Measurements from ENCODE around the gene PLA2G4F. TPM values are rescaled to one million over a fixed set of nuclear protein-coding genes. Genes with fewer than 3 reads are reported as not detected.

Gene PLA2G4F
- total RNA-seq, 1 experiment from 2014 or later, result 0.05 TPM

- no peak overlapping the region for H3K4me2 ChIP-seq (ENCODE audit: low read length)
- H3K27me3 ChIP-seq (ENCODE audit: insufficient read depth, low read length), result no peaks in the 10 kb centered on the region; the same call in 1 of the 2 replicates
- H3K4me1 ChIP-seq (ENCODE audit: control insufficient read depth in 1 of 2, insufficient read depth in 2 of 2, low read length in 2 of 2), result no peaks in the 10 kb centered on the region
- no peak overlapping the region for H2AFZ ChIP-seq (ENCODE audit: low read depth, low read length, poor library complexity, severe bottlenecking)
- TF ChIP-seq SIN3A (IDR thresholded peaks at IDR 0.05; ENCODE audit: low read depth) (no peak), TCF7L2 (IDR thresholded peaks at IDR 0.05; ENCODE audit: borderline replicate concordance, extremely low read depth, insufficient read depth, insufficient read length) (no peak), CBX3 (IDR thresholded peaks at IDR 0.05; ENCODE audit: low read depth) (no peak), MAX (IDR thresholded peaks at IDR 0.05) (no peak), ZFX (IDR thresholded peaks at IDR 0.05) (no peak), CEBPB (IDR thresholded peaks at IDR 0.05; ENCODE audit: low read depth) (no peak), POLR2AphosphoS5 (IDR thresholded peaks at IDR 0.05; ENCODE audit: low read depth, low read length) (no peak), EZH2 (IDR thresholded peaks at IDR 0.05) (no peak), ZNF274 (IDR thresholded peaks at IDR 0.05; ENCODE audit: low read depth, low read length) (no peak), RAD21 (IDR thresholded peaks at IDR 0.05; ENCODE audit: low read depth) (no peak), FOSL1 (IDR thresholded peaks at IDR 0.05; ENCODE audit: low read depth) (no peak), EGR1 (IDR thresholded peaks at IDR 0.05; ENCODE audit: low read depth) (no peak)
- TF ChIP-seq, protein P1, sequence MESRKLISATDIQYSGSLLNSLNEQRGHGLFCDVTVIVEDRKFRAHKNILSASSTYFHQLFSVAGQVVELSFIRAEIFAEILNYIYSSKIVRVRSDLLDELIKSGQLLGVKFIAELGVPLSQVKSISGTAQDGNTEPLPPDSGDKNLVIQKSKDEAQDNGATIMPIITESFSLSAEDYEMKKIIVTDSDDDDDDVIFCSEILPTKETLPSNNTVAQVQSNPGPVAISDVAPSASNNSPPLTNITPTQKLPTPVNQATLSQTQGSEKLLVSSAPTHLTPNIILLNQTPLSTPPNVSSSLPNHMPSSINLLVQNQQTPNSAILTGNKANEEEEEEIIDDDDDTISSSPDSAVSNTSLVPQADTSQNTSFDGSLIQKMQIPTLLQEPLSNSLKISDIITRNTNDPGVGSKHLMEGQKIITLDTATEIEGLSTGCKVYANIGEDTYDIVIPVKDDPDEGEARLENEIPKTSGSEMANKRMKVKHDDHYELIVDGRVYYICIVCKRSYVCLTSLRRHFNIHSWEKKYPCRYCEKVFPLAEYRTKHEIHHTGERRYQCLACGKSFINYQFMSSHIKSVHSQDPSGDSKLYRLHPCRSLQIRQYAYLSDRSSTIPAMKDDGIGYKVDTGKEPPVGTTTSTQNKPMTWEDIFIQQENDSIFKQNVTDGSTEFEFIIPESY (IDR thresholded peaks at IDR 0.05; ENCODE audit: extremely low read depth, insufficient replicate concordance, low read length), result no peak
- ATAC-seq (no peak), DNase-seq (ENCODE audit: low read depth, low spot score) (no peak)
- no peaks in the 10 kb centered on the region for H4K20me1 ChIP-seq (ENCODE audit: insufficient read depth)
- no peaks in the 10 kb centered on the region for H3K79me2 ChIP-seq (ENCODE audit: insufficient read depth, low read length)
- H3K27ac ChIP-seq (ENCODE audit: low read depth, low read length), result no peak overlapping the region
- H3K9me3 ChIP-seq (ENCODE audit: control insufficient read depth in 1 of 2, insufficient read depth in 1 of 2, low read depth in 1 of 2, low read length in 2 of 2), result no peaks in the 10 kb centered on the region
- ChIA-PET POLR2A (no interaction called here), RAD21 (ENCODE audit: low non-redundant PET in 1 of 2, low total read pairs in 2 of 2, uncharacterized antibody in 2 of 2, unreplicated experiment in 2 of 2) (no interaction called here), CTCF (interaction anchor here (0.9 kb wide), 1 partner anchor 75 kb away, joined by 4 read pairs; no protein-coding TSS in a partner anchor)
- H3K4me3 ChIP-seq (replicated peaks in 1 of 2; ENCODE audit: low read depth in 1 of 2, low read length in 2 of 2), result no peak overlapping the region
- BruUV-seq (replicated peaks), result no TSS peak
- no peaks in the 10 kb centered on the region for H3K9me2 ChIP-seq (ENCODE audit: insufficient read depth)
- intact Hi-C loops (cut with micrococcal nuclease), result no loop called here
- no peak overlapping the region for H3K9ac ChIP-seq (ENCODE audit: low read length)
- H3K36me3 ChIP-seq (ENCODE audit: control insufficient read depth in 1 of 2, insufficient read depth in 2 of 2, low read length in 2 of 2), result no peaks in the 10 kb centered on the region
Measured at GRCh38 chr15:42140383-42141070, 15.9 kb downstream of the PLA2G4F start.

All from HCT116 (cell line).